Keratinocyte (primary cell): ENCODE results near the gene MRPL39. TPM values are rescaled to one million over a fixed set of nuclear protein-coding genes. Genes with fewer than 3 reads are reported as not detected.

Experiments
- DNase-seq: peaks from one replicate; pipeline ENCODE4 v3.0.0-alpha.2; 2011; ENCODE audit warnings: low read depth, missing footprints, low spot score
- FAIRE-seq: peaks from 2 replicates; lab custom pipeline; 2011; peaks lifted over from hg19 to GRCh38; lab: Jason Lieb, UNC
- H2AFZ ChIP-seq: 2 replicates; pipeline ENCODE4 v1.6.0; 2012; ENCODE audit warnings: low read length, control low read depth, inconsistent platforms; ENCODE audit not compliant: control insufficient read depth
- H3K27ac ChIP-seq: 2 replicates; pipeline ENCODE4 v1.5.1; 2011; ENCODE audit warnings: low read length; ENCODE audit not compliant: control insufficient read depth, insufficient read depth
- H3K27me3 ChIP-seq: 3 replicates; pipeline ENCODE4 v1.6.0; 2011; ENCODE audit warnings: low read length; ENCODE audit not compliant: control insufficient read depth, insufficient read depth; ENCODE audit errors: extremely low read depth
- H3K36me3 ChIP-seq, 2 experiments: 2 replicates in 1 of 2; 3 replicates in 1 of 2; pipeline ENCODE4 v1.5.1; 2011; ENCODE audit warnings: low read length in 2 of 2, mild to moderate bottlenecking in 1 of 2; ENCODE audit not compliant: control insufficient read depth in 2 of 2, insufficient read depth in 2 of 2; ENCODE audit errors: extremely low read depth in 1 of 2
- H3K4me1 ChIP-seq: 3 replicates; pipeline ENCODE4 v1.5.1; 2011; ENCODE audit warnings: low read length; ENCODE audit not compliant: control insufficient read depth, insufficient read depth; ENCODE audit errors: extremely low read depth
- H3K4me2 ChIP-seq: 3 replicates; pipeline ENCODE4 v1.6.0; 2011; ENCODE audit warnings: low read depth, low read length; ENCODE audit not compliant: control insufficient read depth, insufficient read depth; ENCODE audit errors: extremely low read depth
- H3K4me3 ChIP-seq, 3 experiments: fragments of 200-600 bp in 1 of 3; sonication (generic) in 1 of 3; 2 replicates in 2 of 3; 3 replicates in 1 of 3; pipeline ENCODE4 v1.5.1; 2011 to 2016; ENCODE audit warnings: low read length in 3 of 3, mild to moderate bottlenecking in 3 of 3, control low read depth in 2 of 3, inconsistent platforms in 1 of 3, low read depth in 1 of 3, mixed read lengths in 1 of 3, mixed run types in 1 of 3, moderate library complexity in 1 of 3; ENCODE audit not compliant: control insufficient read depth in 2 of 3, insufficient read depth in 2 of 3; ENCODE audit errors: extremely low read depth in 1 of 3
- H3K79me2 ChIP-seq: 2 replicates; pipeline ENCODE4 v1.6.0; 2012; ENCODE audit warnings: low read length; ENCODE audit not compliant: control insufficient read depth, insufficient read depth
- H3K9ac ChIP-seq: 3 replicates; pipeline ENCODE4 v1.6.0; 2011; ENCODE audit warnings: low read length; ENCODE audit not compliant: control insufficient read depth, insufficient read depth; ENCODE audit errors: extremely low read depth
- H3K9me1 ChIP-seq: 3 replicates; pipeline ENCODE4 v1.6.0; 2011; ENCODE audit warnings: low read length; ENCODE audit not compliant: control insufficient read depth, insufficient read depth; ENCODE audit errors: extremely low read depth
- H3K9me3 ChIP-seq: 2 replicates; pipeline ENCODE4 v1.5.1; 2012; ENCODE audit warnings: low read depth, low read length; ENCODE audit not compliant: control insufficient read depth
- H4K20me1 ChIP-seq: 3 replicates; pipeline ENCODE4 v1.6.0; 2011; ENCODE audit warnings: low read length; ENCODE audit not compliant: control insufficient read depth, insufficient read depth; ENCODE audit errors: extremely low read depth
- CTCF ChIP-seq, 3 experiments: IDR thresholded peaks in 1 of 3; conservative IDR thresholded peaks in 1 of 3; optimal IDR thresholded peaks in 1 of 3; 2 replicates in 2 of 3; 3 replicates in 1 of 3; pipeline versions ENCODE3 to v1.5.1; 2011; ENCODE audit warnings: low read length in 3 of 3, mild to moderate bottlenecking in 3 of 3, moderate library complexity in 2 of 3, control low read depth in 1 of 3, inconsistent platforms in 1 of 3; ENCODE audit not compliant: insufficient read depth in 2 of 3; ENCODE audit errors: extremely low read depth in 1 of 3
- EZH2 ChIP-seq: IDR thresholded peaks from one replicate; pipeline ENCODE4 v1.6.1; 2012; ENCODE audit warnings: inconsistent platforms, mild to moderate bottlenecking, low read length, moderate library complexity
- dilution Hi-C: fragments of 300-500 bp; cut with MboI; formaldehyde crosslinking; loops from one replicate; pipeline ENCODE4 v1.7.0; 2020; ENCODE audit warnings: low sequenced_read_pairs; ENCODE audit not compliant: extremely low pct_ligation_motif_present
- polyA plus RNA-seq, 5 experiments: library from polyadenylated mRNA; depleted of rRNA in 3 of 5; stranded (reverse) in 3 of 5; stranded (forward) in 1 of 5; unstranded in 1 of 5; fragments of >200 nt; gene quantifications; 1 replicate in 1 of 5; 2 replicates in 3 of 5; 3 replicates in 1 of 5; pipeline versions ENCODE4 v1.2.1 to v1.2.3, GENCODE V29; 2011 to 2012; ENCODE audit warnings: missing spikeins in 2 of 5, low read depth in 1 of 5, low replicate concordance in 1 of 5

The MRPL39 gene
- polyA plus RNA-seq, 1 donor (not counting 4 experiments of a cell fraction or from before 2014, with no cell fraction given), result 51.4 TPM

GRCh38 chr21:25639551-25640201, 32.4 kb upstream of the MRPL39 start:
- TF ChIP-seq EZH2, result peak; percentile 84
- TF ChIP-seq CTCF (optimal IDR thresholded peaks at IDR 0.05 in 1 of 3, IDR thresholded peaks at IDR 0.05 in 1 of 3, conservative IDR thresholded peaks at IDR 0.05 in 1 of 3; ENCODE audit: extremely low read depth in 1 of 3, insufficient read depth in 2 of 3, low read length in 3 of 3), result peak in 1 of 3 experiments; percentile 29
- Histone ChIP-seq H3K9me1 (no peaks in the 10 kb centered on the region), H3K9ac (no peak overlapping the region), H3K4me3 (peak overlapping the region; percentile 19 to 51 (median 25)), H4K20me1 (no peaks in the 10 kb centered on the region), H3K9me3 (no peaks in the 10 kb centered on the region), H3K79me2 (no peaks in the 10 kb centered on the region), H2AFZ (peak overlapping the region; percentile 19), H3K4me1 (peaks cover 4% of the 10 kb centered on the region), H3K36me3 (no peaks in the 10 kb centered on the region), H3K4me2 (peak overlapping the region; percentile 48), H3K27me3 (peaks cover 42% of the 10 kb centered on the region), H3K27ac (no peak overlapping the region)
- dilution Hi-C loops, result no loop called here
- DNase-seq (no peak), FAIRE-seq (no peak)

- H3K27ac ChIP-seq, result no peak within 1 kb of the TSS
- H3K36me3 ChIP-seq, result no peaks in the 10 kb centered on the region
- no peaks in the 10 kb centered on the region for H3K9me1 ChIP-seq
- H3K9me3 ChIP-seq, result no peaks in the 10 kb centered on the region
- H4K20me1 ChIP-seq, result no peaks in the 10 kb centered on the region
- H3K4me2 ChIP-seq, result peak within 1 kb of the TSS; percentile 86
- peak within 1 kb of the TSS; percentile 19 for H2AFZ ChIP-seq
- dilution Hi-C loops, result no loop called here
- FAIRE-seq (no peak), DNase-seq (no peak)
- H3K9ac ChIP-seq, result no peak within 1 kb of the TSS
- peak within 1 kb of the TSS; percentile 19 to 55 (median 35) for H3K4me3 ChIP-seq
- TF ChIP-seq EZH2 (peak; percentile 74), CTCF (optimal IDR thresholded peaks at IDR 0.05 in 1 of 3, IDR thresholded peaks at IDR 0.05 in 1 of 3, conservative IDR thresholded peaks at IDR 0.05 in 1 of 3; ENCODE audit: extremely low read depth in 1 of 3, insufficient read depth in 2 of 3, low read length in 3 of 3) (no peak)
- peaks cover 4% of the 10 kb centered on the region for H3K4me1 ChIP-seq
- no peaks in the 10 kb centered on the region for H3K79me2 ChIP-seq
- H3K27me3 ChIP-seq, result peaks cover 42% of the 10 kb centered on the region
Measured at GRCh38 chr21:25638660-25639550, 31.6 kb upstream of the MRPL39 start, which contains the start of gene JAM2. JAM2 (plus strand) TSS chr21:25639258; CDS start chr21:25639822, 564 bp downstream.
